Loucy (cell line): ENCODE measurements around the gene MACC1.
A peak's percentile ranks its signal among the peaks of the same experiment; 100 is the strongest.

Experiments
- H2AFZ ChIP-seq: fragments of 200-600 bp; sonication (generic); 2 replicates; pipeline ENCODE4 v1.6.0; 2016; ENCODE audit warnings: antibody characterized with exemption, mild to moderate bottlenecking, low read length, moderate library complexity
- H3F3A ChIP-seq: fragments of 200-600 bp; 2 replicates; pipeline ENCODE4 v1.6.0; 2016; ENCODE audit warnings: antibody characterized with exemption, low read depth, mild to moderate bottlenecking
- H3K27me3 ChIP-seq: fragments of 200-600 bp; sonication (generic); 2 replicates; pipeline ENCODE4 v1.6.1; 2014; ENCODE audit warnings: low read length, mild to moderate bottlenecking; ENCODE audit not compliant: insufficient read depth, poor library complexity, severe bottlenecking
- H3K36me3 ChIP-seq: fragments of 200-600 bp; sonication (generic); 2 replicates; pipeline ENCODE4 v1.6.1; 2016; ENCODE audit warnings: low read length; ENCODE audit not compliant: insufficient read depth
- H3K4me1 ChIP-seq: fragments of 200-600 bp; sonication (generic); 2 replicates; pipeline ENCODE4 v1.5.1; 2014; ENCODE audit warnings: low read length, mild to moderate bottlenecking; ENCODE audit not compliant: insufficient read depth, poor library complexity, severe bottlenecking
- H3K4me2 ChIP-seq: fragments of 200-600 bp; sonication (generic); 2 replicates; pipeline ENCODE4 v1.6.0; 2014; ENCODE audit warnings: antibody characterized with exemption, low read length, low read depth, mild to moderate bottlenecking; ENCODE audit not compliant: poor library complexity, severe bottlenecking
- H3K4me3 ChIP-seq: fragments of 200-600 bp; sonication (generic); 2 replicates; pipeline ENCODE4 v1.5.1; 2014; ENCODE audit warnings: low read length, mild to moderate bottlenecking, mixed read lengths; ENCODE audit not compliant: poor library complexity, severe bottlenecking
- H3K79me2 ChIP-seq: fragments of 200-600 bp; sonication (generic); 2 replicates; pipeline ENCODE4 v1.6.1; 2014; ENCODE audit warnings: low read length; ENCODE audit not compliant: insufficient read depth
- H3K9ac ChIP-seq: fragments of 200-600 bp; sonication (generic); 2 replicates; pipeline ENCODE4 v1.6.0; 2014; ENCODE audit warnings: mild to moderate bottlenecking, low read depth, low read length, moderate library complexity; ENCODE audit not compliant: poor library complexity, severe bottlenecking
- H3K9me2 ChIP-seq: fragments of 200-600 bp; sonication (generic); replicated peaks from 2 replicates; pipeline ENCODE4 v1.6.1; 2016; ENCODE audit warnings: low read depth, low read length, mixed read lengths
- H3K9me3 ChIP-seq: fragments of 200-600 bp; sonication (generic); 2 replicates; pipeline ENCODE4 v1.6.1; 2014; ENCODE audit warnings: mild to moderate bottlenecking, antibody characterized with exemption, low read length, low read depth; ENCODE audit not compliant: insufficient read depth
- H4K20me1 ChIP-seq: fragments of 200-600 bp; sonication (generic); 2 replicates; pipeline ENCODE4 v1.6.0; 2014; ENCODE audit warnings: antibody characterized with exemption, low read length, mild to moderate bottlenecking; ENCODE audit not compliant: insufficient read depth, poor library complexity, severe bottlenecking
- CTCF ChIP-seq: fragments of 200-600 bp; sonication (generic); conservative IDR thresholded peaks from 2 replicates; pipeline ENCODE4 v1.5.1; 2014; ENCODE audit warnings: mild to moderate bottlenecking, antibody characterized with exemption, low read length
- EZH2phosphoT487 ChIP-seq: fragments of 200-600 bp; IDR thresholded peaks from 2 replicates; pipeline ENCODE4 v1.6.1; 2018; ENCODE audit warnings: antibody characterized with exemption, mild to moderate bottlenecking, moderate library complexity, borderline replicate concordance

MACC1 gene

GRCh38 chr7:20244334-20245120 lies 27.3 kb upstream of the MACC1 start:
- no peaks in the 10 kb centered on the region for H3K9me2 ChIP-seq

GRCh38 chr7:20241911-20242261 lies 24.7 kb upstream of the MACC1 start:
- Histone ChIP-seq H3K9ac (no peak overlapping the region), H3K4me2 (no peak overlapping the region), H3K4me3 (no peak overlapping the region), H3K27me3 (no peaks in the 10 kb centered on the region), H3K36me3 (no peaks in the 10 kb centered on the region), H4K20me1 (no peaks in the 10 kb centered on the region), H3K9me3 (no peaks in the 10 kb centered on the region), H2AFZ (peak overlapping the region; percentile 21; the same call in 1 of the 2 replicates), H3K4me1 (no peaks in the 10 kb centered on the region), H3K79me2 (no peaks in the 10 kb centered on the region), H3F3A (no peaks in the 10 kb centered on the region), H3K9me2 (no peaks in the 10 kb centered on the region)
- TF ChIP-seq CTCF, result no peak
- no peak for TF ChIP-seq EZH2phosphoT487

More at GRCh38 chr7:20244334-20245120, 27.3 kb upstream of the MACC1 start:
- Histone ChIP-seq H3K36me3 (no peaks in the 10 kb centered on the region), H3K9me3 (no peaks in the 10 kb centered on the region), H3K9ac (no peak overlapping the region), H4K20me1 (no peaks in the 10 kb centered on the region), H3K4me1 (no peaks in the 10 kb centered on the region), H3K27me3 (no peaks in the 10 kb centered on the region), H2AFZ (no peak overlapping the region), H3F3A (no peaks in the 10 kb centered on the region), H3K4me3 (no peak overlapping the region), H3K4me2 (no peak overlapping the region), H3K79me2 (no peaks in the 10 kb centered on the region)
- TF ChIP-seq CTCF (no peak), EZH2phosphoT487 (no peak)

- Histone ChIP-seq H3K9me2 (no peaks in the 10 kb centered on the region), H3K4me2 (no peak overlapping the region), H3K36me3 (no peaks in the 10 kb centered on the region), H3K9me3 (no peaks in the 10 kb centered on the region), H4K20me1 (no peaks in the 10 kb centered on the region), H3K4me1 (no peaks in the 10 kb centered on the region), H3K4me3 (no peak overlapping the region), H3K79me2 (no peaks in the 10 kb centered on the region), H3K27me3 (no peaks in the 10 kb centered on the region), H2AFZ (no peak overlapping the region), H3F3A (no peaks in the 10 kb centered on the region), H3K9ac (no peak overlapping the region)
- TF ChIP-seq EZH2phosphoT487 (no peak), CTCF (no peak)
These were observed 24.2 kb upstream of the MACC1 start for GRCh38 chr7:20241194-20241910.
